GM23338 (cell line): ENCODE data around the gene RAI14.

Experiments
- CREB1 ChIP-seq: fragments of 250-450 bp; sonication (Bioruptor Pico); IDR thresholded peaks from 2 replicates; pipeline ENCODE4 v1.5.0; 2020; ENCODE audit warnings: low read depth, mild to moderate bottlenecking, moderate library complexity
- EZH2 ChIP-seq: fragments of 200-600 bp; sonication (generic); IDR thresholded peaks from one replicate; pipeline ENCODE4 v1.8.0; 2017; ENCODE audit warnings: antibody characterized with exemption, mild to moderate bottlenecking, low read depth; ENCODE audit not compliant: unreplicated experiment
- EZH2phosphoT487 ChIP-seq: fragments of 200-600 bp; sonication (generic); IDR thresholded peaks from one replicate; pipeline ENCODE4 v1.8.1; 2018; ENCODE audit warnings: antibody characterized with exemption; ENCODE audit not compliant: unreplicated experiment
- JUNB ChIP-seq: IDR thresholded peaks from one replicate; pipeline ENCODE4 v1.6.1; 2016; ENCODE audit warnings: antibody characterized with exemption; ENCODE audit not compliant: unreplicated experiment
- NANOG ChIP-seq: IDR thresholded peaks from 2 replicates; pipeline ENCODE4 v1.6.1; 2016; ENCODE audit warnings: antibody characterized with exemption, borderline replicate concordance
- POLR2AphosphoS5 ChIP-seq: IDR thresholded peaks from 2 replicates; pipeline ENCODE4 v1.6.1; 2016; ENCODE audit warnings: antibody characterized with exemption, low read depth
- STAT1 ChIP-seq: IDR thresholded peaks from one replicate; pipeline ENCODE4 v1.6.1; 2016; ENCODE audit warnings: antibody characterized with exemption; ENCODE audit not compliant: unreplicated experiment
- ZNF114 ChIP-seq: fragments of 250-450 bp; sonication (Bioruptor Pico); IDR thresholded peaks from 2 replicates; pipeline ENCODE4 v1.5.0; 2020; ENCODE audit warnings: mild to moderate bottlenecking, moderate library complexity
- ZNF331 ChIP-seq: fragments of 250-450 bp; sonication (Bioruptor Pico); IDR thresholded peaks from 2 replicates; pipeline ENCODE4 v1.5.0; 2020; ENCODE audit warnings: low read depth, mild to moderate bottlenecking, moderate library complexity
- TF ChIP-seq, protein P1 (sequence below), 2 experiments: fragments of 200-600 bp in 1 of 2; sonication (generic) in 1 of 2; conservative IDR thresholded peaks; 2 replicates each; pipeline versions ENCODE4 v1.5.1 to v1.6.1; 2016 to 2017; ENCODE audit warnings: antibody characterized with exemption in 2 of 2, low read depth in 2 of 2, mild to moderate bottlenecking in 2 of 2, moderate library complexity in 1 of 2
- TF ChIP-seq, protein P2 (sequence below): IDR thresholded peaks from one replicate; pipeline ENCODE4 v1.6.1; 2018; ENCODE audit warnings: antibody characterized with exemption; ENCODE audit not compliant: unreplicated experiment
- TF ChIP-seq, protein P3 (sequence below): IDR thresholded peaks from 2 replicates; pipeline ENCODE4 v1.6.1; 2016; ENCODE audit warnings: antibody characterized with exemption

DNA sequence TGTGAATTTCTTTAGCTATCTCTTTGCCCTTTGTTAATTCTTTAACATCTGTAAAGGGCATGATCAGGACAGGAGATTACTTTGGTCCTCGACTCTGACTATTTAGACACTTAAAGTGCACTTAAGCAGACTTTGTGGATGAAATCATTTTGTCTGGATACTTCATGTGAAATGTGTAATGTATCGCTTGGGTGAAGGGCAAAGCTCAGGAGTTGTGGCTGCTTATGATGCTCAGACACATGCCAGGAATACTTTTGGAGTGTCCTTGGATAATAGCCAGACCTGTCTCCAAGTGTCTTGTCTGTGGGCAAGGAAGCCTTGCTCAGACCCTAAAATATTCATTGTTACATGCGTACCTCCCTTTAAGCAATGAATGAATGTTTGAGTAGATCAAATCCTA is 87.8 kb downstream of the RAI14 start:
- TF ChIP-seq POLR2AphosphoS5, result no peak
- TF ChIP-seq, protein P1, sequence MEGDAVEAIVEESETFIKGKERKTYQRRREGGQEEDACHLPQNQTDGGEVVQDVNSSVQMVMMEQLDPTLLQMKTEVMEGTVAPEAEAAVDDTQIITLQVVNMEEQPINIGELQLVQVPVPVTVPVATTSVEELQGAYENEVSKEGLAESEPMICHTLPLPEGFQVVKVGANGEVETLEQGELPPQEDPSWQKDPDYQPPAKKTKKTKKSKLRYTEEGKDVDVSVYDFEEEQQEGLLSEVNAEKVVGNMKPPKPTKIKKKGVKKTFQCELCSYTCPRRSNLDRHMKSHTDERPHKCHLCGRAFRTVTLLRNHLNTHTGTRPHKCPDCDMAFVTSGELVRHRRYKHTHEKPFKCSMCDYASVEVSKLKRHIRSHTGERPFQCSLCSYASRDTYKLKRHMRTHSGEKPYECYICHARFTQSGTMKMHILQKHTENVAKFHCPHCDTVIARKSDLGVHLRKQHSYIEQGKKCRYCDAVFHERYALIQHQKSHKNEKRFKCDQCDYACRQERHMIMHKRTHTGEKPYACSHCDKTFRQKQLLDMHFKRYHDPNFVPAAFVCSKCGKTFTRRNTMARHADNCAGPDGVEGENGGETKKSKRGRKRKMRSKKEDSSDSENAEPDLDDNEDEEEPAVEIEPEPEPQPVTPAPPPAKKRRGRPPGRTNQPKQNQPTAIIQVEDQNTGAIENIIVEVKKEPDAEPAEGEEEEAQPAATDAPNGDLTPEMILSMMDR (conservative IDR thresholded peaks at IDR 0.05; ENCODE audit: low read depth in 2 of 2), result no peak
- TF ChIP-seq, protein P2, sequence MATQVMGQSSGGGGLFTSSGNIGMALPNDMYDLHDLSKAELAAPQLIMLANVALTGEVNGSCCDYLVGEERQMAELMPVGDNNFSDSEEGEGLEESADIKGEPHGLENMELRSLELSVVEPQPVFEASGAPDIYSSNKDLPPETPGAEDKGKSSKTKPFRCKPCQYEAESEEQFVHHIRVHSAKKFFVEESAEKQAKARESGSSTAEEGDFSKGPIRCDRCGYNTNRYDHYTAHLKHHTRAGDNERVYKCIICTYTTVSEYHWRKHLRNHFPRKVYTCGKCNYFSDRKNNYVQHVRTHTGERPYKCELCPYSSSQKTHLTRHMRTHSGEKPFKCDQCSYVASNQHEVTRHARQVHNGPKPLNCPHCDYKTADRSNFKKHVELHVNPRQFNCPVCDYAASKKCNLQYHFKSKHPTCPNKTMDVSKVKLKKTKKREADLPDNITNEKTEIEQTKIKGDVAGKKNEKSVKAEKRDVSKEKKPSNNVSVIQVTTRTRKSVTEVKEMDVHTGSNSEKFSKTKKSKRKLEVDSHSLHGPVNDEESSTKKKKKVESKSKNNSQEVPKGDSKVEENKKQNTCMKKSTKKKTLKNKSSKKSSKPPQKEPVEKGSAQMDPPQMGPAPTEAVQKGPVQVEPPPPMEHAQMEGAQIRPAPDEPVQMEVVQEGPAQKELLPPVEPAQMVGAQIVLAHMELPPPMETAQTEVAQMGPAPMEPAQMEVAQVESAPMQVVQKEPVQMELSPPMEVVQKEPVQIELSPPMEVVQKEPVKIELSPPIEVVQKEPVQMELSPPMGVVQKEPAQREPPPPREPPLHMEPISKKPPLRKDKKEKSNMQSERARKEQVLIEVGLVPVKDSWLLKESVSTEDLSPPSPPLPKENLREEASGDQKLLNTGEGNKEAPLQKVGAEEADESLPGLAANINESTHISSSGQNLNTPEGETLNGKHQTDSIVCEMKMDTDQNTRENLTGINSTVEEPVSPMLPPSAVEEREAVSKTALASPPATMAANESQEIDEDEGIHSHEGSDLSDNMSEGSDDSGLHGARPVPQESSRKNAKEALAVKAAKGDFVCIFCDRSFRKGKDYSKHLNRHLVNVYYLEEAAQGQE, result no peak
- TF ChIP-seq NANOG, result no peak
- TF ChIP-seq EZH2phosphoT487, result no peak
- TF ChIP-seq EZH2, result no peak
- no peak for TF ChIP-seq STAT1
- no peak for TF ChIP-seq JUNB
- TF ChIP-seq, protein P3, sequence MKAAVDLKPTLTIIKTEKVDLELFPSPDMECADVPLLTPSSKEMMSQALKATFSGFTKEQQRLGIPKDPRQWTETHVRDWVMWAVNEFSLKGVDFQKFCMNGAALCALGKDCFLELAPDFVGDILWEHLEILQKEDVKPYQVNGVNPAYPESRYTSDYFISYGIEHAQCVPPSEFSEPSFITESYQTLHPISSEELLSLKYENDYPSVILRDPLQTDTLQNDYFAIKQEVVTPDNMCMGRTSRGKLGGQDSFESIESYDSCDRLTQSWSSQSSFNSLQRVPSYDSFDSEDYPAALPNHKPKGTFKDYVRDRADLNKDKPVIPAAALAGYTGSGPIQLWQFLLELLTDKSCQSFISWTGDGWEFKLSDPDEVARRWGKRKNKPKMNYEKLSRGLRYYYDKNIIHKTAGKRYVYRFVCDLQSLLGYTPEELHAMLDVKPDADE, result no peak
- TF ChIP-seq ZNF114 (CRISPR knock-in tag), result no peak
- TF ChIP-seq CREB1 (CRISPR knock-in tag), result no peak
- TF ChIP-seq ZNF331 (CRISPR knock-in tag), result no peak
